ENCODE measurements around the gene MEF2D. TPM values are rescaled to one million over a fixed set of nuclear protein-coding genes. Genes with fewer than 3 reads are reported as not detected.

The MEF2D gene
- total and polyA plus RNA-seq, 12 donors = 7.8 to 89.9 (median 50.0) TPM

DNA sequence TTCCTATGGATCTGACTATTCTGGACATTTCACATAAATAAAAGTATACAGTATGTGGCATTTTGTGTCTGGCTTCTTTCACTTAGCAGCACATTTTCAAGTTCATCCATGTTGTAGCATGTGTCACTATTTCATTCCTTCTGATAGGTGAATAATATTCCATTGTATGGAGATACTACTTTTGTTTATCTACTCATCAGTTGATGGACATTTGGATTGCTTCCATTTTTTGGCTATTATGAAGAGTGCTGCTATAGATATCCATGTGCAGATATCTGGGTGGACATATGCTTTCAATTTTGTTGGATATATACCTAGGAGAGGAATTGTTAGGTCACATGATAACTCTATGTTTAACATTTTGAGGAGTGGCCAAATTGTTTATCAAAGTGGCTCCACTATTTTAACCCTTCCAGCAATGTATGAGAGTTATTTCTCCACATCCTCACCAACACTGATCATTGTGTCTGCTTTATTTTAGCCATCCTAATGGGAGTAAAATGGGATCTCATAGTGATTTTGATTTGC is 21.9 kb upstream of the MEF2D start:
- intact Hi-C loops (cut with DNase I) = loop anchor here in 1 of 2 donors (10.0 kb wide), 1 partner anchor 138 kb away; no protein-coding TSS in a partner anchor
- H3K27me3 ChIP-seq = no peaks in the 10 kb centered on the region
- no peaks in the 10 kb centered on the region for H3K9me3 ChIP-seq (replicated peaks in 1 of 3)
- TF ChIP-seq CTCF (IDR thresholded peaks at IDR 0.05) = no peak
- no peak for TF ChIP-seq POLR2A (IDR thresholded peaks at IDR 0.05)
- no peaks in the 10 kb centered on the region for H3K36me3 ChIP-seq (replicated peaks in 1 of 2)
- no peaks in the 10 kb centered on the region for H3K4me1 ChIP-seq (replicated peaks in 1 of 2)
- H3K27ac ChIP-seq = no peak overlapping the region
- no peak overlapping the region for H3K4me3 ChIP-seq
- no peak for DNase-seq

GRCh38 chr1:156517748-156518147 is 17.2 kb upstream of the MEF2D start:
- no peak for TF ChIP-seq POLR2A (IDR thresholded peaks at IDR 0.05)
- no peak for TF ChIP-seq CTCF (IDR thresholded peaks at IDR 0.05)
- H3K36me3 ChIP-seq (replicated peaks in 1 of 2) = no peaks in the 10 kb centered on the region
- no peaks in the 10 kb centered on the region for H3K4me1 ChIP-seq (replicated peaks in 1 of 2)
- no peaks in the 10 kb centered on the region for H3K9me3 ChIP-seq (replicated peaks in 1 of 3)
- WGBS, 4 donors = 72 to 94% (median 82%) methylated on average over 4 of the region's 4 CpGs
- intact Hi-C loops (cut with DNase I) = no loop called here
- H3K4me3 ChIP-seq = no peak overlapping the region
- no peak for DNase-seq
- H3K27ac ChIP-seq = no peak overlapping the region
- no peaks in the 10 kb centered on the region for H3K27me3 ChIP-seq

GRCh38 chr1:156516821-156517220 is 16.2 kb upstream of the MEF2D start:
- H3K9me3 ChIP-seq (replicated peaks in 1 of 3) = no peaks in the 10 kb centered on the region
- WGBS, 4 donors = 89 to 94% (median 90%) methylated on average over 4 of the region's 4 CpGs
- no peak overlapping the region for H3K4me3 ChIP-seq
- no peak overlapping the region for H3K27ac ChIP-seq
- intact Hi-C loops (cut with DNase I) = no loop called here
- H3K36me3 ChIP-seq (replicated peaks in 1 of 2) = no peaks in the 10 kb centered on the region
- no peaks in the 10 kb centered on the region for H3K4me1 ChIP-seq (replicated peaks in 1 of 2)
- no peaks in the 10 kb centered on the region for H3K27me3 ChIP-seq
- DNase-seq = no peak
- TF ChIP-seq CTCF (IDR thresholded peaks at IDR 0.05) = no peak
- no peak for TF ChIP-seq POLR2A (IDR thresholded peaks at IDR 0.05)

- Histone ChIP-seq H3K36me3 (replicated peaks in 1 of 2) (no peaks in the 10 kb centered on the region), H3K27me3 (no peaks in the 10 kb centered on the region), H3K4me1 (replicated peaks in 1 of 2) (peaks cover 0 to 8% of the 10 kb centered on the region in 2 donors), H3K9me3 (replicated peaks in 1 of 3) (no peaks in the 10 kb centered on the region), H3K4me3 (no peak overlapping the region), H3K27ac (no peak overlapping the region)
- intact Hi-C loops (cut with DNase I) = no loop called here
- DNase-seq = no peak
- TF ChIP-seq CTCF (IDR thresholded peaks at IDR 0.05) (no peak), POLR2A (IDR thresholded peaks at IDR 0.05) (no peak)
- WGBS, 4 donors = 42 to 64% (median 53%) methylated on average over 2 of the region's 2 CpGs
Measured at GRCh38 chr1:156515956-156516355, 15.4 kb upstream of the MEF2D start.

Measured in adrenal gland (tissue), 12 donors.